ENCODE measurements around the gene PRKAR1A. TPM values are rescaled to one million over a fixed set of nuclear protein-coding genes. Genes with fewer than 3 reads are reported as not detected.

The PRKAR1A gene
- total RNA-seq, 1 experiment from 2014 or later, result 433 TPM

DNA sequence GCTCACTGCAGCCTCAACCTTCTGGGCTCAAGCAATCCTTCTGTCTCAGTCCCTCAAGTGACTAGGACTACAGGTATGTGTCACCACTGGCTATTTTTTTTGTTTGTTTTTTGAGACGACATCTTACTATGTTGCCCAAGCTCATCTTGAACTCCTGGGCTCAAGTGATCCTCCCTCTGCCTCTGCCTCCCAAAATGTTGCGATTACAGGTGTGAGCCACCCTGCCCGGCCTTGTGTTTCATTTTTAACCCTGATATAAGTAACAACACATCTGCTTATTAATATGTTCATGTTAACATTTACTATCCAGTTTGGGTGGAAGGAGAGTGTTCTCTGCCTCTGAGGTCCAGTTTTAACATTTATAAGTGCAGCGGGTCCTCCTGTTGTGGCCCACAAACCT, 85.8 kb downstream of the PRKAR1A start:
- H3K9me3 ChIP-seq (replicated peaks), result peaks cover 4% of the 10 kb centered on the region; the same call in 1 of the 2 replicates
- H3K4me3 ChIP-seq, result no peak overlapping the region
- DNase-seq (ENCODE audit: low read depth in 1 of 2, low spot score in 2 of 2), result no peak
- H3K27me3 ChIP-seq (replicated peaks), result peaks cover 40% of the 10 kb centered on the region
- no peak overlapping the region for H3K27ac ChIP-seq
- H3K4me1 ChIP-seq (replicated peaks), result peaks cover 7% of the 10 kb centered on the region; the same call in 1 of the 2 replicates
- no peaks in the 10 kb centered on the region for H3K36me3 ChIP-seq

DNA sequence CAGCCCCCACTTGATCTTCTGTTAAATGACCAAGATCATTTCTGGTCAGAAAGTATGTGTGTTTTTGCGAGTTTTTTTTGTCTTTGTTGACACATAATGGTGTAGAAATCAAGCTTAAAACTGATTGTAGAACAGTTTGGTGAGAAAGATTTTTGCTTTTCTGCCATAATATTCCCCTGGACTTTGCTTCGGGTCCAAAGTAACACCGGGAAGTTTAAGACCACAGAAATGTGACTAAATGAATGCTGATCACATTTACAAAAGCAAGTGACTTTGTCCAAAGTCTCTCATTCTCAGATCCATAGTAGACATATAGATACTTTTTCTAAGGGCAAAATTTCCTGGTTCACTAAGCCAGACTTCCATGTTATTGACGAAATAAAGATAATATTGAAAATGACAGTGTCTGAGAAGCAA, 86.3 kb downstream of the PRKAR1A start:
- Histone ChIP-seq H3K27me3 (replicated peaks) (peaks cover 40% of the 10 kb centered on the region), H3K27ac (no peak overlapping the region), H3K36me3 (no peaks in the 10 kb centered on the region), H3K4me1 (replicated peaks) (peaks cover 7% of the 10 kb centered on the region; the same call in 1 of the 2 replicates), H3K9me3 (replicated peaks) (peaks cover 4% of the 10 kb centered on the region; the same call in 1 of the 2 replicates), H3K4me3 (no peak overlapping the region)
- DNase-seq (ENCODE audit: low read depth in 1 of 2, low spot score in 2 of 2), result no peak

DNA sequence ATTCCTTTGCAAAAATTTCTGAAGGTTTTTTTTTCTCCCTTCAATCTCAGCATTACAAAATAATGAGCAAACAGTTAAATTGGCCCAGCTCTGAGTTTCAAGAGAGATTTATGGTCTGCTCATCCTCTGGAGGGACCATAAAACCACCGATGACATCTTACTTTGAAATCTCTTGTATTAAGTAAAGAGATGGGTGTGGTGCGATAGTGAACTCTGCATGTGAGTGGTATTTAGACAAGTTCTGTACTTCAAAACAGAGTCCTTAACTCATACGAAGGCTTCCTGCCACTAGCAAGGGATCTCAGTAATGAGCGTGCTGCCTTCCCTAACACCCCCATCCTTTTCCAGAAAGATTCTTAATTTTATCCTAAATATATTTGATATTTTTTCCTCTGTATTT, 86.9 kb downstream of the PRKAR1A start:
- H3K4me3 ChIP-seq, result no peak overlapping the region
- H3K27ac ChIP-seq, result no peak overlapping the region

DNA sequence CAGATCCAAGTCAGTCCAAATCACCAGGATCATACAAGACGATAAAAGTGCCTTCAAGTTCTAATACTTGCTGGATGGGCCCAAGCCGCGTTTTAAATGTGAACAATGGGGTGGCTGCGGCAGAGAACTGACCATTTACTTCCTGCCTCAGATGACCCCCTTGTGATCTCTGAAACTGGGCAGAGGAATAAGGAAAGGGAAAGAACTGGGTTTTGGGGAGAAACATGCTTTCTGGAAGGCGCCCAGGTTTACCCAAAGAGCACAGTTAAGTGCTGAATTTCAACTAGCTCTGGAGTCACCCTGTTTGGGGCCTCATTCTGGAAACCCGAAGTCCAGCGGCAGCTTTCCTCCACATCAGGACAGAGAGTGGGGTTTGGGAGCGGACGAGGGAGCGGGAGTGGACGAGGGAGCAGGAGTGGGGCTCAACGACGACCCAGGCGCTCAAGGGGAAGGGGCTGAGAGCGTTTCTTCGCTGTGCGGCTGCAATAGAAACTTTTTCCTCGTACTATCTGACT, 87.4 kb downstream of the PRKAR1A start:
- Histone ChIP-seq H3K4me1 (replicated peaks) (peaks cover 7% of the 10 kb centered on the region; the same call in 1 of the 2 replicates), H3K27ac (no peak overlapping the region), H3K27me3 (replicated peaks) (peaks cover 40% of the 10 kb centered on the region), H3K9me3 (replicated peaks) (peaks cover 4% of the 10 kb centered on the region; the same call in 1 of the 2 replicates), H3K36me3 (no peaks in the 10 kb centered on the region), H3K4me3 (no peak overlapping the region)
- DNase-seq (ENCODE audit: low read depth in 1 of 2, low spot score in 2 of 2), result no peak

More for the DNA sequence above, 86.9 kb downstream of the PRKAR1A start:
- Histone ChIP-seq H3K36me3 (no peaks in the 10 kb centered on the region), H3K4me1 (replicated peaks) (peaks cover 7% of the 10 kb centered on the region; the same call in 1 of the 2 replicates), H3K27me3 (replicated peaks) (peaks cover 40% of the 10 kb centered on the region), H3K9me3 (replicated peaks) (peaks cover 4% of the 10 kb centered on the region; the same call in 1 of the 2 replicates)
- no peak for DNase-seq (ENCODE audit: low read depth in 1 of 2, low spot score in 2 of 2)

DNA sequence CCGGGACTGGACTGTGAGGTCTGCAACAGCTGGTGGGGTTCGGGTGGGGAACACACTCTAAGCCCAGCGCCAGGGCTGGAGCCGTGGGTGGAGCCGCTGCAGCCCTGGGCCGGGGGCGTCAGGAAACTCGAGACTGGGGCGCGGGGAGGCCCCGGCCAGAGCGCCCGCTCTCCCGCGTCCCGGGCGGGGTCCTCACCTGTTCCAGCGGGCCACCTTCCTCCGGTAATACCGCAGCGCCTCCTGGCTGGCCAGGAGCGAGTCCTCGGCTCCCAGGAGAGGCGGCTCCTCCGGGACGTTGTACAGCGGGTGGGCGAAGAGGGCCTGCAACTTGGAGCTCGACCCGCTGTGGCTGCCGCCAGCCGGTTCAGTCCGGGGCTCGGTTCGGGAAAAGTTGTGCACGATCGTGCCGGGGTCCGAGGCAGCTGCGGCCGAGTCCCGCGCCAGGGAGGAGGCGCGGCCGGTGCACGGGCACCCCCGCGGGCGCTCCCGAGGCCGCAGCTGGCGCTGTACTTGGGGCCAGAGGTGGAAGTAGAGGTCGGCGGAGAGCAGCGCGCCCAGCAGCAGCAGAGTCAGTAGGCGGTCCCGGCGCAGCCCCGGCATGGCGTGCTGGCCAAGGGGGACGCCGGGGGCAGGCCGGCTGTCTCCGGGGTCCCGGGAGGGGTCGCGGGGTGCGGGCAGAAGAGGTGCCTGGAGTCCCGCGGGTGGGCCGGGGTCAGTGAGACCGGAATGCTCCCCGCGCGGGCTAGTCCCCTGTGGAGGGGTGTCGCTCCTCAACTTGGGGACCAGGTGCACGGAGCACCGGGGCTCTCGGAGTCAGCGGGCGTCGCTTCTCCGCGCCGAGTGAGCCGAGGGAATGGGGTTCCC, 88.1 kb downstream of the PRKAR1A start:
- Histone ChIP-seq H3K27ac (no peak overlapping the region), H3K4me3 (no peak overlapping the region), H3K36me3 (no peaks in the 10 kb centered on the region), H3K9me3 (replicated peaks) (peaks cover 4% of the 10 kb centered on the region; the same call in 1 of the 2 replicates), H3K27me3 (replicated peaks) (peaks cover 40% of the 10 kb centered on the region), H3K4me1 (replicated peaks) (peaks cover 7% of the 10 kb centered on the region; the same call in 1 of the 2 replicates)
- no peak for DNase-seq (ENCODE audit: low read depth in 1 of 2, low spot score in 2 of 2)

Other genes with a start within 250 kb of the PRKAR1A start
- gene SLC16A6, start 221.3 kb upstream of the PRKAR1A start, total RNA-seq (2014; rRNA removed; shearing (Covaris generic)), result not detected in 2 replicates
- not detected in 2 replicates for gene ARSG, start 220.9 kb upstream of the PRKAR1A start, total RNA-seq (2014; rRNA removed; shearing (Covaris generic))
- gene WIPI1, start 54.9 kb upstream of the PRKAR1A start, total RNA-seq (2014; rRNA removed; shearing (Covaris generic)), result 35.1 and 53.5 TPM in 2 replicates
- not detected in 2 replicates for gene FAM20A, start 88.9 kb downstream of the PRKAR1A start, total RNA-seq (2014; rRNA removed; shearing (Covaris generic))

Measured in SJSA1 (cell line).